WI38 (cell line): ENCODE results near the gene TTLL12.

ENCODE experiments used
- H3K4me3 ChIP-seq: 2 replicates; pipeline ENCODE4 v1.5.1; 2011; ENCODE audit warnings: low read depth, mild to moderate bottlenecking, control low read depth, low read length
- TF ChIP-seq, protein P1 (sequence below): IDR thresholded peaks from 2 replicates; pipeline ENCODE4 v1.5.1; 2012; ENCODE audit warnings: low read depth, mild to moderate bottlenecking, control low read depth, low read length

TTLL12 gene

GRCh38 chr22:43230971-43231723, 44.2 kb upstream of the TTLL12 start:
- TF ChIP-seq, protein P1, sequence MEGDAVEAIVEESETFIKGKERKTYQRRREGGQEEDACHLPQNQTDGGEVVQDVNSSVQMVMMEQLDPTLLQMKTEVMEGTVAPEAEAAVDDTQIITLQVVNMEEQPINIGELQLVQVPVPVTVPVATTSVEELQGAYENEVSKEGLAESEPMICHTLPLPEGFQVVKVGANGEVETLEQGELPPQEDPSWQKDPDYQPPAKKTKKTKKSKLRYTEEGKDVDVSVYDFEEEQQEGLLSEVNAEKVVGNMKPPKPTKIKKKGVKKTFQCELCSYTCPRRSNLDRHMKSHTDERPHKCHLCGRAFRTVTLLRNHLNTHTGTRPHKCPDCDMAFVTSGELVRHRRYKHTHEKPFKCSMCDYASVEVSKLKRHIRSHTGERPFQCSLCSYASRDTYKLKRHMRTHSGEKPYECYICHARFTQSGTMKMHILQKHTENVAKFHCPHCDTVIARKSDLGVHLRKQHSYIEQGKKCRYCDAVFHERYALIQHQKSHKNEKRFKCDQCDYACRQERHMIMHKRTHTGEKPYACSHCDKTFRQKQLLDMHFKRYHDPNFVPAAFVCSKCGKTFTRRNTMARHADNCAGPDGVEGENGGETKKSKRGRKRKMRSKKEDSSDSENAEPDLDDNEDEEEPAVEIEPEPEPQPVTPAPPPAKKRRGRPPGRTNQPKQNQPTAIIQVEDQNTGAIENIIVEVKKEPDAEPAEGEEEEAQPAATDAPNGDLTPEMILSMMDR, result peak; percentile 94
- no peak overlapping the region for H3K4me3 ChIP-seq

DNA sequence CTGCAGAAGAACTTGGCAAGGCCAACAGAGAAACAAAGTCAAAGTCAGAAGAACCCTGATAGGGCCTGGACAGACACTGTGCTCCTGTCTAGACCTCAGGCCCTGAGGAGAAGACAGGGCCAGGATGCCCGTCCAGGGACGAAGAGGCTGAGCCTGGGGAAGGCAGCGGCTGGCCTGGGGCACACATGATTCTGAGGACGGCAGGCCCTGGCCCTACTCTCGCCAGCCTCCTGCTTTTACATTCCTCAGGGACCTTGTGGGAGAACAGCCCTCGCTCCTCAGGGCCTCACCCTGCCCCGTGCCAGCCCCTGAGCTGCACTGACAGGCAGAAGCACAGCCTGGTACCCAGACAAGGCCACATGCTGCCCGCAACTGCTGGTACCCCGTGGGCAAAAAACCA, 43.6 kb upstream of the TTLL12 start:
- TF ChIP-seq, protein P1, result no peak
- H3K4me3 ChIP-seq, result no peak overlapping the region

- TF ChIP-seq, protein P1, result no peak
- no peak overlapping the region for H3K4me3 ChIP-seq
Measured at GRCh38 chr22:43228863-43229262, 41.9 kb upstream of the TTLL12 start.

DNA sequence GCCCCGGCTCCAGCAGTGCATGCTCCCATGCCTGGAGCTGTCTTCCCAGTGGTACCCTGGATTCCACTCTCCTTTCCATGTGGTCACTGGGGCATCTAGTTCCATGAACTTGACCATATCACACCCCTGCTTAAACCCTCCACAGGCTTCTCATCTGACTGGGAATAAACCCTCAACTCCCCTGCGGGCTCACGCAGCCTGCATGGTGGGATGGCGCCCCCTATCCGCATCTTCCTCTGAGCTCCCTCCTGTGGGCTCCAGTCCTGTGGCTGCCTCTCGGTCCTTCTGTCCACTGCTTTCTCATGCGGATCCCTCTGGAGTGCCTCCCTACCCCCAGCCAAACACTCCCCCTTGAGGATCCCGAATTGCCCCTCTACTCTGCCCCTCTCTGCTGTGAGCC, 41.4 kb upstream of the TTLL12 start:
- H3K4me3 ChIP-seq, result no peak overlapping the region
- TF ChIP-seq, protein P1, result no peak

DNA sequence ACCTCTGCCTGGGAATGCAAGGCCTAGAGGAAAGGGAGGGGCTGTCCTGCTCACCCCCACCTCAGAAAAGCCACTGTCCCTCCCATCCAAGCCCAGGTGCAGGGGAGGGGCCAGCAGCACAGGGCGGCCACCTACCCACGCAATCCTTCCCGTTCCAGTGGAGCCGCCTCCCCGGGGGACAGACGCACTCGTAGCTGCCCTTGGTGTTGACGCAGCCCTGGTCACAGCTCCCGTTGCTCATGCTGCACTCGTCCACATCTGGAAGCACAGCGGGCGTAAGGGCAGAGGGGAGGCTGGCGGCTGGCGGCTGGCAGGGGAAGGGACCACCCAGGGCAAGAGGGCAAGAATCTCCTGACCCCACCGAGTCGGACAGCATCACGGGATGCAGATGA, 40.3 kb upstream of the TTLL12 start:
- TF ChIP-seq, protein P1, result no peak

DNA sequence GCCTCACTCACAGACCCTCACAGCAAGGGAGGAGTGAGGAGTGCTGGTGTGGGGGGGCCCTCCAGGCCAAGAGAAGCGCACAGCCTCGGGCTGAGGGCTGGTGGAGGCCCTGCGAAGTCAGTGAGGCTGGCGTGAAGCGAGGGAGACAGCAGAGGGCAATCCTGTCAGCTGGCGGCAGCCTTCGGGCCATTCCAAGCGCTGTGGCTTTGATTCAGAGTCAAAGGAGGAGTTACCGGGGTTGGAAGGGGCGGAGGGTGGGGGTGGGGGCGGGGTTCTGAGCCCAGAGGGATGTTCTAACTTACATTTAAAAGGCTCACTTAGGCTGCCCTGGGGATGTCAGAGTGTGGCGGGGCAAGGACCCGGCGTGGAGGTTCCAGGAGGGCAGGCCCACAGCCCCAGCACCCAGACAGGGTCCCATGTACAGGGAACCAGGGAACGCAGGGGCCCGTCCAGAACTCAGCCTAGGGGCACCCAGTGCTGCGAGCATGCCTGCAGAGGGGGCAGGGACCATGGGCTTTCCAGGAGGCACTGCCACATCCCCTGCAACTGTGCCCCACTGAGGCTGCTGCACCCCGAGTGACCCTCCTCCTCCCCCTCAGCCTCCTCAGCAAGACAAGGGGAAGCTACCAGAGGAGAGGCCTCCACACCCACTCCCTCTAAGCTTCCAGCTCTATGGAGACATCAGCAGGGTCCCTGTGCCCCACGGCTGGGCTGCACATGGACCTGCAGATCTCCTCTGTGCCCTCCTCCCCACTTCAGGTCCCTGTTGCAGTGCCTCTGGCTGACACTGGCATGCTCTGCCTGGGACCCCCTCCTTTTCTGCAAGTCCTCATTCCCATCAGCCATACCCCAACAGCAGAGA, 39.7 kb upstream of the TTLL12 start:
- H3K4me3 ChIP-seq, result no peak overlapping the region
- TF ChIP-seq, protein P1, result no peak

More for the DNA sequence above, 40.3 kb upstream of the TTLL12 start:
- no peak overlapping the region for H3K4me3 ChIP-seq

GRCh38 chr22:43225609-43226008, 38.7 kb upstream of the TTLL12 start:
- TF ChIP-seq, protein P1, result no peak
- H3K4me3 ChIP-seq, result no peak overlapping the region
